HL-60 (cell line): ENCODE measurements around the gene ULK1.

Experiments
- GABPA ChIP-seq: IDR thresholded peaks from 2 replicates; pipeline ENCODE4 v1.6.1; 2012; ENCODE audit warnings: low read depth
- POLR2AphosphoS5 ChIP-seq: IDR thresholded peaks from 2 replicates; pipeline ENCODE4 v1.6.1; 2012; ENCODE audit warnings: low read depth
- SPI1 ChIP-seq: IDR thresholded peaks from 2 replicates; pipeline ENCODE4 v1.6.1; 2012; ENCODE audit warnings: low read depth, mild to moderate bottlenecking, borderline replicate concordance
- TF ChIP-seq, protein P1 (sequence below): IDR thresholded peaks from one replicate; pipeline ENCODE4 v1.5.1; 2011; ENCODE audit warnings: low read length, control low read depth, inconsistent platforms; ENCODE audit not compliant: insufficient read depth

DNA sequence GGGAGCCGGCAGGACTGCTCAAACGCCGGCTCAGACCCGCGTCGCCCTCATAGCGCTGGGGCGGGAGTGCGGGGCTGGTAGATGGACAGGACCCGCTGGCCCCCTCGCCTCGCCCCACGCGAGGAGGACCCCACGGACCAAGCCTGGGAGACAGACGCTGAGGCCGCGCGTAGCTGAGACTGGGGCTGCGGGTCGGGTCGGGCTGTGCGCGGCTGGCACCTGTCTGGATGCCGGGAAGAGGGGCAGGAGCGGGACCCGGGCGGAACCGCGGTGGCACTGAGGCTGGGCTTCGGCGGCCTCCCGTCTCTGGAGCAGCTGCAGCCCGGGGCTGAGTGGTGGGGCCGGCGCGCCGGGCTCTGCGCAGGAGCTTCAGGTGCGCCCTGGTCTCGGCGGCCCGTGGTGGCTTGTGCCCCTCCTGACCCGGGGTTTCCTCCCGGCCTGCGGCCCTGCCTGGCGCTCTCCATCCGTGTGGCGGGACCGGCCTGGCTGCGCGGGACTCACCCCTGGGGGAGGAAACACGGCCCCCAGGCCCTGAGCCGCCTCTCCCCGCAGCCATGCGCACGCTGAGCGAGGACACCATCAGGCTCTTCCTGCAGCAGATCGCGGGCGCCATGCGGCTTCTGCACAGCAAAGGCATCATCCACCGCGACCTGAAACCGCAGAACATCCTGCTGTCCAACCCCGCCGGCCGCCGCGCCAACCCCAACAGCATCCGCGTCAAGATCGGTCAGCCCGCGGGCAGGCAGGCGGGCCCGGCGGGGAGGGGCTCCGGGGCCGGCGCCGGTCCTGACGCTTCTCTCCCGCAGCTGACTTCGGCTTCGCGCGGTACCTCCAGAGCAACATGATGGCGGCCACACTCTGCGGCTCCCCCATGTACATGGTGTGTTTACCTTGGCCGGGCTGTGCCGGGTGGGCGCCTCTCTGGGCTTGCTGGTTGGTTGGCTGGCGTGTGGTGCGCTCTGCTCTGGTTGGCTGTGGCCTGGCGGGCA, 14.0 kb downstream of the ULK1 start:
- TF ChIP-seq, protein P1, sequence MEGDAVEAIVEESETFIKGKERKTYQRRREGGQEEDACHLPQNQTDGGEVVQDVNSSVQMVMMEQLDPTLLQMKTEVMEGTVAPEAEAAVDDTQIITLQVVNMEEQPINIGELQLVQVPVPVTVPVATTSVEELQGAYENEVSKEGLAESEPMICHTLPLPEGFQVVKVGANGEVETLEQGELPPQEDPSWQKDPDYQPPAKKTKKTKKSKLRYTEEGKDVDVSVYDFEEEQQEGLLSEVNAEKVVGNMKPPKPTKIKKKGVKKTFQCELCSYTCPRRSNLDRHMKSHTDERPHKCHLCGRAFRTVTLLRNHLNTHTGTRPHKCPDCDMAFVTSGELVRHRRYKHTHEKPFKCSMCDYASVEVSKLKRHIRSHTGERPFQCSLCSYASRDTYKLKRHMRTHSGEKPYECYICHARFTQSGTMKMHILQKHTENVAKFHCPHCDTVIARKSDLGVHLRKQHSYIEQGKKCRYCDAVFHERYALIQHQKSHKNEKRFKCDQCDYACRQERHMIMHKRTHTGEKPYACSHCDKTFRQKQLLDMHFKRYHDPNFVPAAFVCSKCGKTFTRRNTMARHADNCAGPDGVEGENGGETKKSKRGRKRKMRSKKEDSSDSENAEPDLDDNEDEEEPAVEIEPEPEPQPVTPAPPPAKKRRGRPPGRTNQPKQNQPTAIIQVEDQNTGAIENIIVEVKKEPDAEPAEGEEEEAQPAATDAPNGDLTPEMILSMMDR = no peak
- no peak for TF ChIP-seq POLR2AphosphoS5
- no peak for TF ChIP-seq GABPA
- no peak for TF ChIP-seq SPI1
